Measurements from ENCODE around the gene DIAPH3. TPM values are rescaled to one million over a fixed set of nuclear protein-coding genes. Genes with fewer than 3 reads are reported as not detected.

Gene DIAPH3
- total and polyA plus RNA-seq, 2 of the 4 experiments (the other 2 are of a cell fraction): 8.9 to 9.3 TPM

DNA sequence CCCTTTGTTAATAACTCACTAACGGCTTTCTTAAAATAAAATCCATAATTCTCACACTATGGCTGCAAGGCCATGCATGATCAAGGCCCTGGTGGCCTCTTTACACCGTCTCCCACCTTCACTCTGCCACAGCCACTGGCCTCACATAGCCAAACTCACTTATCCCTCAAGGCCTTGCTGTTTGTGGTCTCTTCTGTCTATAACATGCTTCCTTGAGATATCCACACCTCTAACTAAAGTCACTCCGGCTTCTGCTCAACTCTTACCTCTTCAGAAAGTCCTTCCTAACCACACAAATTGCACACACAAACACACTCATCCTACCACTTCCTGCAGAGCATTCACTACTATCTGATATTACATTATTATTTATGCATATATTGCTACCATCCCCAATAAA, 262.5 kb downstream of the DIAPH3 start:
- Histone ChIP-seq H3K27me3 (ENCODE audit: control insufficient read depth, insufficient read depth, low read length) (no peaks in the 10 kb centered on the region), H2AK9ac (replicated peaks; ENCODE audit: low read depth, low read length, poor library complexity) (no peak overlapping the region), H4K5ac (ENCODE audit: low read depth, low read length) (no peak overlapping the region), H3K27ac (ENCODE audit: insufficient read depth, low read length) (no peak overlapping the region), H2BK20ac (ENCODE audit: low read depth, low read length) (no peak overlapping the region), H3K56ac (ENCODE audit: extremely low read depth, insufficient read depth, low read length) (no peak overlapping the region), H4K8ac (ENCODE audit: low read depth in 2 of 2, low read length in 2 of 2) (no peak overlapping the region), H3K4me2 (ENCODE audit: low read depth, low read length) (no peak overlapping the region), H3K4me3 (ENCODE audit: insufficient read depth, low read depth, low read length) (no peak overlapping the region), H4K20me1 (ENCODE audit: insufficient read depth, low read length) (no peaks in the 10 kb centered on the region), H4K91ac (ENCODE audit: insufficient read depth, low read depth, low read length) (no peak overlapping the region), H2BK120ac (ENCODE audit: low read depth, low read length) (no peak overlapping the region), H3K23ac (ENCODE audit: low read depth, low read length) (no peak overlapping the region), H3K9ac (ENCODE audit: low read depth, low read length) (no peak overlapping the region), H3K79me1 (ENCODE audit: low read depth in 1 of 2, low read length in 2 of 2) (peaks cover 0 to 7% of the 10 kb centered on the region in 2 experiments; a peak in 1 of 4 replicates), H3K36me3 (ENCODE audit: control insufficient read depth, insufficient read depth, low read length) (no peaks in the 10 kb centered on the region), H2BK15ac (ENCODE audit: low read depth, low read length) (no peak overlapping the region), H3K18ac (ENCODE audit: low read depth, low read length) (no peak overlapping the region), H2BK5ac (ENCODE audit: low read depth, low read length, poor library complexity, severe bottlenecking) (no peak overlapping the region), H3K14ac (replicated peaks; ENCODE audit: low read depth, low read length) (no peak overlapping the region), H2AFZ (replicated peaks; ENCODE audit: low read length, poor library complexity) (no peak overlapping the region), H3K9me3 (ENCODE audit: control insufficient read depth, insufficient read depth, low read length) (no peaks in the 10 kb centered on the region), H3K4me1 (ENCODE audit: control insufficient read depth, insufficient read depth, low read length) (no peaks in the 10 kb centered on the region), H3K4ac (ENCODE audit: low read depth, low read length) (no peak overlapping the region), H3K9me1 (ENCODE audit: insufficient read depth, low read length) (no peaks in the 10 kb centered on the region), H2AK5ac (ENCODE audit: low read depth, low read length) (no peak overlapping the region)
- CTCF ChIA-PET: no interaction called here
- DNase-seq (no peak), ATAC-seq (ENCODE audit: low read depth) (no peak)
- dilution Hi-C loops (cut with HindIII; ENCODE audit: low sequenced_read_pairs, unreplicated experiment): no loop called here
- in situ Hi-C loops (cut with MboI; ENCODE audit: low sequenced_read_pairs): loop anchor here (10.0 kb wide), 1 partner anchor 506 kb away; no protein-coding TSS in a partner anchor
- no TSS peak for BruUV-seq (replicated peaks)
- intact Hi-C loops (cut with micrococcal nuclease): no loop called here
- POLR2A ChIA-PET (ENCODE audit: unreplicated experiment): no interaction called here
- TF ChIP-seq CHD1 (IDR thresholded peaks at IDR 0.05; ENCODE audit: low read depth, low read length): no peak
- WGBS, 2 experiments (ENCODE audit: extremely low coverage in 2 of 2, insufficient read length in 1 of 2): 100% methylated on average over 2 of the region's 3 CpGs; no CpG with 5 or more reads in 1 of the 2 experiments
